OCI-LY3 (cell line): ENCODE data around the gene MRNIP.
A peak's percentile ranks its signal among the peaks of the same experiment; 100 is the strongest.

ENCODE experiments used
- CTCF ChIP-seq: fragments of 200-600, 300-600 bp; sonication (generic); IDR thresholded peaks from 2 replicates; pipeline ENCODE4 v1.5.1; 2014; ENCODE audit warnings: antibody characterized with exemption, low read length, low read depth
- EZH2phosphoT487 ChIP-seq: fragments of 200-600 bp; shearing (Covaris generic); IDR thresholded peaks from 2 replicates; pipeline ENCODE4 v1.6.1; 2018; ENCODE audit warnings: antibody characterized with exemption, mixed run types, low read depth

GRCh38 chr5:179866241-179867078 lies 7.8 kb upstream of the MRNIP start:
- TF ChIP-seq CTCF (peak; percentile 54), EZH2phosphoT487 (no peak)
